Measurements from ENCODE around the gene NLRP7.
"Not testable (repeated sequence)": the region's sequence is repeated elsewhere in the genome, so short reads cannot be mapped to it uniquely, and the experiment has no call there.

NLRP7 gene

GRCh38 chr19:54918499-54918898 is 28.8 kb downstream of the NLRP7 start:
- no peak for DNase-seq

GRCh38 chr19:54916822-54917221 is 30.5 kb downstream of the NLRP7 start:
- DNase-seq = no peak

DNA sequence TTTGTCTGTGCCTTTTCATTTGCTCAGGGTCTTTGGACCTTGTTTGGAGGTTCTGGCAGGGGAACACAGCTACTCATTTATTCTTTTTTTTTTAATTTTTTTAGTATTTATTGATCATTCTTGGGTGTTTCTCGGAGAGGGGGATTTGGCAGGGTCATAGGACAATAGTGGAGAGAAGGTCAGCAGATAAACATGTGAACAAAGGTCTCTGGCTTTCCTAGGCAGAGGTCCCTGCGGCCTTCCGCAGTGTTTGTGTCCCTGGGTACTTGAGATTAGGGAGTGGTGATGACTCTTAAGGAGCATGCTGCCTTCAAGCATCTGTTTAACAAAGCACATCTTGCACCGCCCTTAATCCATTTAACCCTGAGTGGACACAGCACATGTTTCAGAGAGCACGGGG is 39.4 kb downstream of the NLRP7 start:
- DNase-seq = not testable (repeated sequence)

GRCh38 chr19:54906819-54907218 is 40.5 kb downstream of the NLRP7 start:
- no peak for DNase-seq

DNA sequence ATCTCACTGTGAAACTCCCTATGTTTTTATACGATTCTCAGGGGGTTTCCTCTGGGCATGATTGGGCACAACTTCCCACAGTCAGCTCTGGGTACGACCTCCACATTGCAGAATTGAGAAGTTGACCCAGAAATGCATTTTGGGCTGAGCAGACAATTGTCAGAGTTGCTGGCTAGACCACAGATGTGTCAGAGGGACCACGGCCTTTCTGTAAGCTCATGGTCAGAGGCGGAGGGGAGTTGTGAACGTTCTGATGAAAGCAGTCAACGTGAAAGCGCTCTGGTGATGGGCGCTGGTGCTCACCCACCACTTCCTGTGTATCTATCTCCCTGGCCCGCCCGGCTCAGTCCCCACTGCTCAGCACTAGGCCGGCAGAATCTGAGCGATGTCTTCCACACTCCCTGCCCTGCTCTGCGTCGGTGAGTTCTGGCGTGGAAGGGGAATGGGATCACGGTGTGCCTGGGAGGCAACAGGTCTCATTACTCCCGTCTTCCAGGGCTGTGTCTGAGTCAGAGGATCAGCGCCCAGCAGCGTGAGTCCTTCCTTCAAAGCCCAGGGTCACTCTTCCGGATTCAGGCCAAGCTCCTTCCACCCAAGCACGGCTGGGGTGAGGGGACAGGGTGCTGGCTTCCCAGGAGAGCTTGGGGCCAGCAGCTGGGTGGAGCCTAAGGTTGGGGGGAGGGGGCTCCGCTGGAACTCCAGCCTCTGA is 41.4 kb downstream of the NLRP7 start, which contains the start of gene NCR1:
TSS of gene NCR1 (plus strand) at position 346 of the 709 bp plus-strand sequence. CDS start at position 386, 40 bp downstream.
- no peak for DNase-seq

- DNase-seq = no peak
These were observed 41.9 kb downstream of the NLRP7 start for GRCh38 chr19:54905421-54905802.

DNA sequence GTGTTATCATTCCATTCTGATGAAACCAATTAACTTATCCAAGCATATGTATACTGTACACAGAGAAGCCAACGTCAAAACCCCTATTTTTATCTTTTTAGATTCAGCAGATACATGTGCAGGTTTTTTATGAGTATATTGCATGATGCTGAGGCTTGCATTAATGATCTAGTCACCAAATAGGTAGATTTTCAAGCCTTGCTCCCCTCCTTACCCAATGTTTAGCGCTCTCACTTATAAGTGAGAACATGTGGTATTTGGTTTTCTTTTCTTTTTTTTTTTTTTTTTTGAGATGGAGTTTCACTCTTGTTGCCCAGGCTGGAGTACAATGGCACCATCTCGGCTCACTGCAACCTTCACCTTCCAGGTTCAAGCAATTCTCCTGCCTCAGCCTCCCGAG is 43.1 kb downstream of the NLRP7 start:
- DNase-seq = not testable (repeated sequence)

GRCh38 chr19:54903303-54903702 is 44.0 kb downstream of the NLRP7 start:
- no peak for DNase-seq

DNA sequence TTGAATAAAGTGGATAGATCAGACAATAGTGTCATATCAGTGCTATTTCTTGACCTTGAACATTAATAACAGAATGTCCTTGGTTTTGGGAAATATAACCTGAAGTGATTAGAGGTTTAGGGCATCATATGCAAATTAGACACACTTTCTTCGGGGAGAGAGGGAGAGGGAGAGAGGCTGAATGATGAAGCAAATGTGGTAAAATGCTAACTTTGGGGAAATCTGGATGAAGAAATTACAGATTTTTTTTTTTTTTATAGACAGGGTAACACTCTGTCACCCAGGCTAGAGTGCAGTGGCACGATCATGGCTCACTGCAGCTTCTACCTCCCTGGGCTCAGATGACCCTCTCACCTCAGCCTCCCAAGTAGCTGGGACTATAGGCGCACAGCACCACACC is 45.3 kb downstream of the NLRP7 start:
- no peak for DNase-seq

GRCh38 chr19:54901153-54901552 is 46.2 kb downstream of the NLRP7 start:
- not testable (repeated sequence) for DNase-seq

DNA sequence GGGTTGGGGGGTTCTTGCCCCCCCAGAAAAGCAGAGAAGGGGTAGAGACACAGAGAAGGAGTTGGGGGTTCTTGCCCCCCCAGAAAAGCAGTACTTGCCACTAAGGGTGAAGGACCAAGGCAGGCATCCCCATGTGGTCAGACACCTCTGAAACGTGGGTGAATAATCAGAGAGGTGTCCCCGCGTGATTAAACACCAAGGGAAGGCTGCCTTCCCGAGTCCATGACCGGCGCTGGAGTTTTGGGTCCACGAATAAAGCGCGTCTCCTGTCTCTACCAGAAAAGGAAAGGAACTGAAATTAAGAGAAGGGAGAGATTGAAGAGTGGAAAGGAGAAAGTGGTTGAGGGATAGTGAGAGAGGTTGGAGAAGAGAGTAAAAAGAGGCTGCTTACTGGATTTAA is 47.7 kb downstream of the NLRP7 start:
- DNase-seq = not testable (repeated sequence)

GRCh38 chr19:54898685-54899084 is 48.6 kb downstream of the NLRP7 start:
- not testable (repeated sequence) for DNase-seq

DNA sequence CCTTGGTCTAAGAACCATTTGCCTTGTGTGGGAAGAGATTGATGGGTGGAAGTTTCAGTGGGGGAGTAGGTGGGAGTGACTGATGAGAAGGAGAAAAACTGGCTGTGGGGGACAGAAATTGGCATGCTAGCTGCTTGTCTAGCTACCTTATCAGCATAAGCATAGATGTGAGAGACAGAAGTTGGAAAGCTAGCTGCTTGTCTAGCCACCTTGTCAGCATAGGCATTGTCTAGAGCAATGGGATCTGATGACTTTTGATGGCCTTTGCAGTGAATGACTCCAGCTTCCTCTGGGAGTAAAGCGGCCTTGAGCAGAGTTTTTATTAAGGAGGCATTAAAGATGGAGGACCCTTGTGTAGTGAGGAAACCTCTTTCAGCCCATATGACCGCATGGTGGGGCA is 51.3 kb downstream of the NLRP7 start:
- DNase-seq = no peak

GRCh38 chr19:54894106-54894505 is 53.2 kb downstream of the NLRP7 start:
- not testable (repeated sequence) for DNase-seq

DNA sequence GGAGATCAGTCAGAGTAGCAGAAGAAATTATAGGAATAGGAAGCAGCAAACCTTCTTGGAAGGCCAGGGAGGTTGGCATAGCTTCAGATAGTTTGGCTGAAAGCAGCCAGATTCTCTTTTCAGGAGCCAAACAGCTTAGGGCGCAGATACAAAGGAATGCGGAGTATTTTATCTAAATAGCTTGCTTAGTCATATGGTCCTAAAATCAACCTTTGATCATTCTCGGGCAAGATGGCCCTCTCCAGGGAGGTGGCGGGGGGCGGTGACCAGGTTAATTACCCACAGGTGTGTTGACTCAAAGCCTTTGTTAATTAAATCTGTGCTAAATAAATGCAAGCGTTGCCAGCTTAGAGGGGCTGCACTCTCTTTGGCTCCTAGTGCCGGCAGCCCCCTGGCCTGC is 53.9 kb downstream of the NLRP7 start:
- no peak for DNase-seq

DNA sequence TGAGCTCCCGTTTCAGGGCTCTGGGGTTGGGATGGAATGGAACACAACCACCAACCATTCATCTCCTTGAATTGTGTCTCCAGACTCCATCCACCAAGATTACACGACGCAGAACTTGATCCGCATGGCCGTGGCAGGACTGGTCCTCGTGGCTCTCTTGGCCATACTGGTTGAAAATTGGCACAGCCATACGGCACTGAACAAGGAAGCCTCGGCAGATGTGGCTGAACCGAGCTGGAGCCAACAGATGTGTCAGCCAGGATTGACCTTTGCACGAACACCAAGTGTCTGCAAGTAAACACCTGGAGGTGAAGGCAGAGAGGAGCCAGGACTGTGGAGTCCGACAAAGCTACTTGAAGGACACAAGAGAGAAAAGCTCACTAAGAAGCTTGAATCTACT is 57.8 kb downstream of the NLRP7 start:
- DNase-seq = no peak

DNA sequence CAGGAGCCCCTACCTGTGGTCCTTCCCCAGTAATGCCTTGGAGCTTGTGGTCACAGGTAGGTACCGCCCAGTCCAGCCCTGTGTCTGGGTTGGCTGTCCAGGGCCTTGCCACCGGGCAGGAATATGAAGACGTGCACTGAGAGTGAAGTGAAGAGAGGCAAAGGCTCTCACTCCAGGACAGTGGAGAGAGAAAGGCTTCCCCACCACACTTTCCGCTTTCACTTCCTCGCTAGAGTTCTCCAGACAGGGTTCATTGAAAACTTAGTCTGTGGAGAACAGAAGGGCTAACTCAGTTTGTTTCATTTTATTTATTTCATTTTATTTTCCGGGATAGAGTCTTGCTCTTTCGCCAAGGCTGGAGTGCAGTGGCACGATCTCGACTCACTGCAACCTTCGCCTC is 59.1 kb downstream of the NLRP7 start:
- DNase-seq = no peak

GRCh38 chr19:54883228-54883627 is 64.1 kb downstream of the NLRP7 start:
- no peak for DNase-seq

GRCh38 chr19:54882758-54883157 is 64.6 kb downstream of the NLRP7 start:
- no peak for DNase-seq

- DNase-seq = no peak
These were observed 65.4 kb downstream of the NLRP7 start for GRCh38 chr19:54881884-54882283.

- DNase-seq = no peak
These were observed 69.9 kb downstream of the NLRP7 start for GRCh38 chr19:54877471-54877870.

DNA sequence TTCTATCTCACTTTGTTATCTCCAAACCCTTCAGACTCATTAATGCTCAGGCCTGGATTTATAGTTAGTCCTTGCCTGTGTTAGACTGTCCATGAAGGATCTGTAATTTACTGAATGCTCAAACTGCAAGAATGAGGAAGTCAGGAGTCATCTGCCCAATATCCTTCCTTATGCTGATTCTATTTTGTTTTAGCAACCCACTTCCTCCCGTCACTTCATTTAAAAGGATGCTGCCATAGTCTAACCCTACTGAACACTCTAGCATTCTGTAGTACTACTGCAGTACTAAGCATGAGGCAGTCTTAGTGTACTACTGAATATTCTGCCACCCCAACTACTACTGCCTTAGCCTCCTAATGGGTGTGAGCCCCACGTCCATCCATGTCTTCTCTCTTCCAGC is 71.8 kb downstream of the NLRP7 start:
- DNase-seq = no peak

GRCh38 chr19:54873990-54874389 is 73.3 kb downstream of the NLRP7 start, which contains the start of gene FCAR:
FCAR (plus strand) TSS chr19:54874235; CDS start chr19:54874290, 55 bp downstream.
- no peak for DNase-seq
